Parathyroid adenoma (tissue), 2 donors: ENCODE results near the gene SLC30A1.

Experiments
- H2AFZ ChIP-seq: fragments of 300-600 bp; sonication (generic); one replicate; pipeline ENCODE4 v1.7.0; 2017; ENCODE audit warnings: antibody characterized with exemption, mild to moderate bottlenecking
- H3K27ac ChIP-seq: fragments of 300-600 bp; sonication (generic); one replicate; pipeline ENCODE4 v1.7.0; 2017
- H3K27me3 ChIP-seq: fragments of 300-600 bp; sonication (generic); one replicate; pipeline ENCODE4 v1.7.0; 2017; ENCODE audit warnings: low read length; ENCODE audit not compliant: control insufficient read depth, insufficient read depth
- H3K36me3 ChIP-seq: fragments of 300-600 bp; sonication (generic); one replicate; pipeline ENCODE4 v1.7.0; 2017; ENCODE audit warnings: low read length; ENCODE audit not compliant: control insufficient read depth, insufficient read depth
- H3K4me1 ChIP-seq: fragments of 300-600 bp; sonication (generic); one replicate; pipeline ENCODE4 v1.7.0; 2017; ENCODE audit warnings: control low read depth
- H3K4me2 ChIP-seq: fragments of 300-600 bp; sonication (generic); one replicate; pipeline ENCODE4 v1.7.0; 2017; ENCODE audit warnings: low read length
- H3K4me3 ChIP-seq: fragments of 300-600 bp; sonication (generic); one replicate; pipeline ENCODE4 v1.7.0; 2017; ENCODE audit warnings: low read depth, low read length
- H3K79me2 ChIP-seq: fragments of 300-600 bp; sonication (generic); one replicate; pipeline ENCODE4 v1.7.0; 2017; ENCODE audit warnings: control low read depth
- H3K9ac ChIP-seq: fragments of 300-600 bp; sonication (generic); one replicate; pipeline ENCODE4 v1.7.0; 2017; ENCODE audit warnings: mild to moderate bottlenecking
- H3K9me3 ChIP-seq: fragments of 300-600 bp; sonication (generic); one replicate; pipeline ENCODE4 v1.7.0; 2017; ENCODE audit warnings: low read length; ENCODE audit not compliant: control insufficient read depth
- TF ChIP-seq, protein P1 (sequence below): fragments of 300-600 bp; sonication (generic); IDR thresholded peaks from one replicate; pipeline ENCODE4 v1.7.0; 2017; ENCODE audit warnings: antibody characterized with exemption, mild to moderate bottlenecking
- donor health status: primary hyperparathyroidism.

The SLC30A1 gene

DNA sequence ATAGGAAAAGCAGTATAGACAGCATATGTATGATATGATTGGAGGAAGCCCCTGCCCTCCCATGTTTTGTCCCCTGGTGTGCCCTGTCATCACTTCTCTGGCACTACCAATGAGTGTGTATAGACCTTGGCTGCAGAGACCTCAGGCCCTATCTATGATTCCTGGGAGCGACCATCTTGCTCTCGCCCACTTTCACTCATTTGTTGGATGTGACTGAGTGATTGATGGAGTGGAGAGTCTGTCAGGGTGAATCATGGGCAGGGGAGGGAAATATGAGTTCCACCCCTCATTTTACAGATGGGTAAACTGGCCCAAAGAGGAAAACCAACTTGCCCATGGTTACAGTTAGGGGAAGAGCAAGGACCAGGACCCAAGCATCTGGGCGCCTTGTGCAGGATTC is 14.9 kb downstream of the SLC30A1 start:
- no peaks in the 10 kb centered on the region for H3K4me1 ChIP-seq
- no peaks in the 10 kb centered on the region for H3K27me3 ChIP-seq
- H3K9ac ChIP-seq, result no peak overlapping the region
- no peaks in the 10 kb centered on the region for H3K79me2 ChIP-seq
- no peaks in the 10 kb centered on the region for H3K36me3 ChIP-seq
- no peak overlapping the region for H2AFZ ChIP-seq
- H3K27ac ChIP-seq, result no peak overlapping the region
- H3K9me3 ChIP-seq, result no peaks in the 10 kb centered on the region
- no peak overlapping the region for H3K4me2 ChIP-seq
- TF ChIP-seq, protein P1, sequence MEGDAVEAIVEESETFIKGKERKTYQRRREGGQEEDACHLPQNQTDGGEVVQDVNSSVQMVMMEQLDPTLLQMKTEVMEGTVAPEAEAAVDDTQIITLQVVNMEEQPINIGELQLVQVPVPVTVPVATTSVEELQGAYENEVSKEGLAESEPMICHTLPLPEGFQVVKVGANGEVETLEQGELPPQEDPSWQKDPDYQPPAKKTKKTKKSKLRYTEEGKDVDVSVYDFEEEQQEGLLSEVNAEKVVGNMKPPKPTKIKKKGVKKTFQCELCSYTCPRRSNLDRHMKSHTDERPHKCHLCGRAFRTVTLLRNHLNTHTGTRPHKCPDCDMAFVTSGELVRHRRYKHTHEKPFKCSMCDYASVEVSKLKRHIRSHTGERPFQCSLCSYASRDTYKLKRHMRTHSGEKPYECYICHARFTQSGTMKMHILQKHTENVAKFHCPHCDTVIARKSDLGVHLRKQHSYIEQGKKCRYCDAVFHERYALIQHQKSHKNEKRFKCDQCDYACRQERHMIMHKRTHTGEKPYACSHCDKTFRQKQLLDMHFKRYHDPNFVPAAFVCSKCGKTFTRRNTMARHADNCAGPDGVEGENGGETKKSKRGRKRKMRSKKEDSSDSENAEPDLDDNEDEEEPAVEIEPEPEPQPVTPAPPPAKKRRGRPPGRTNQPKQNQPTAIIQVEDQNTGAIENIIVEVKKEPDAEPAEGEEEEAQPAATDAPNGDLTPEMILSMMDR, result no peak
- H3K4me3 ChIP-seq, result no peak overlapping the region

DNA sequence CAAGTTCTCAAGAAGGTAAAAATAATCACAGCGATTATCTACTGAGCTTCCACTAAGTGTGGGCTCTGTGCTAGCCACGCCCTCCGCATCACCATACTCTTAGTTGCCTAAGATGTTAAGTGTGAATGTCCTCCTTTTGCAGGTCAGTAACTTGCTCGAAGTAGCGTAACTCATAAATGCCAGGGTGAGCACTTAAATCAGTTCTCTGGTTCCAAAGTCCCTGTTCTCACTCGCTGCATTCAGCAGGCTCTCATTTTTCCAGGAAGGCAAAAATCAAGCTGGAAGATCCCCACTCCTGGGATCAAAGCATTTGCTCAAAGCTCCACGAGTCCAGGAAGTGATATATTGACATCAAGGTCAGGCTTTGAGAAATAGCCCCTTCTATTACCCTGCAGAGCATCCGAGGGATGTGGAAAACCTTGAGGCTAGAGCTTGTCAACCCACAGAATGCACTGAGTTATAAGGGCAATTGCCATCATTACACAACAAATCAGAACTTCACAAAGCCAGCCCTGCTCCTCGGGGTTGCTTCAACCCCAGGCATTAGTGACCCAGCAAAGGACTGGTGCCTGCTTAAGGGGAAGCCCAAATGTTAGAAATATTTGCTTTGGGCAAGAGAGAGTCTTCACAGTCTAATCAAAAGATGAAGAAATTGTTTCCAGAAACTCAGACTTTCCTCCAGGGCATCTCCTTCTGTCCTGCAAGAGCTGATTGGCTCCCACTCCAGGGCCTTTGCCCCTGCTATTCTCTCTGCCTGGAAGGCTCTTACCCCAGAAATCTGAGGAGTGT is 19.5 kb downstream of the SLC30A1 start:
- no peaks in the 10 kb centered on the region for H3K9me3 ChIP-seq
- TF ChIP-seq, protein P1, result no peak
- H3K79me2 ChIP-seq, result no peaks in the 10 kb centered on the region
- no peak overlapping the region for H3K9ac ChIP-seq
- H3K4me3 ChIP-seq, result no peak overlapping the region
- H3K27me3 ChIP-seq, result no peaks in the 10 kb centered on the region
- H3K27ac ChIP-seq, result no peak overlapping the region
- no peak overlapping the region for H3K4me2 ChIP-seq
- no peak overlapping the region for H2AFZ ChIP-seq
- no peaks in the 10 kb centered on the region for H3K4me1 ChIP-seq
- H3K36me3 ChIP-seq, result no peaks in the 10 kb centered on the region

DNA sequence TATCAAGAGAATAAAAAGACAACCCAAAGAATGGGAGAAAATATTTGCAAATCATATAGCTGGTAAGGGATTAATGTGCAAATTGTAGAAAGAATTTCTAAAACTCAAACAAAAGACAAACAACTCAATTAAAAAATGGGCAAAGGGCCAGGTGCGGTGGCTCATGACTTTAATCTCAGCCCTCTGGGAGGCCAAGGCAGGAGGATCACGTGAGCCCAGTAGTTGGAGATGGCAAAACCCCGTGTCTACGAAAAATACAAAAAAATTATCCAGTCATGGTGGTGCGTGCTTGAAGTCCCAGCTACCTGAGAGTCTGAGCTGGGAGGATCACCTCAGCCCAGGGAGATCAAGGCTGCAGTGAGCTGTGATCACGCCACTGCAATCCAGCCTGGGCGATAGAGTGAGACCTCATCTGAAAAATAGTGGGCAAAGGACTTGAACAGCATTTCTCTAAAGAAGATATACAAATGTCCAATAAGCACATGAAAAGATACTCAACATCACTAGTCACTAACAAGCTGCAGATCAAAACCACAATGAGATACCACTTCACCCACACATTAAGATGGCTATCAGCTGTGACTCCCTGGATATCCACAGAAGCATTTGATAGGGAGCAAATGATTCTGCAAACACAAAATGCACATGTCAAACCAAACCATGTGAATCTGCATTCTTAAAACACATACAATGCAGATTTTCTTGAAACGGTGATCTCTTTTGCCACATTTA is 20.9 kb downstream of the SLC30A1 start:
- H3K79me2 ChIP-seq, result no peaks in the 10 kb centered on the region
- no peak overlapping the region for H2AFZ ChIP-seq
- H3K36me3 ChIP-seq, result no peaks in the 10 kb centered on the region
- H3K27ac ChIP-seq, result no peak overlapping the region
- no peak overlapping the region for H3K9ac ChIP-seq
- H3K27me3 ChIP-seq, result no peaks in the 10 kb centered on the region
- H3K4me1 ChIP-seq, result no peaks in the 10 kb centered on the region
- no peak overlapping the region for H3K4me3 ChIP-seq
- H3K9me3 ChIP-seq, result no peaks in the 10 kb centered on the region
- H3K4me2 ChIP-seq, result no peak overlapping the region
- TF ChIP-seq, protein P1, result no peak

DNA sequence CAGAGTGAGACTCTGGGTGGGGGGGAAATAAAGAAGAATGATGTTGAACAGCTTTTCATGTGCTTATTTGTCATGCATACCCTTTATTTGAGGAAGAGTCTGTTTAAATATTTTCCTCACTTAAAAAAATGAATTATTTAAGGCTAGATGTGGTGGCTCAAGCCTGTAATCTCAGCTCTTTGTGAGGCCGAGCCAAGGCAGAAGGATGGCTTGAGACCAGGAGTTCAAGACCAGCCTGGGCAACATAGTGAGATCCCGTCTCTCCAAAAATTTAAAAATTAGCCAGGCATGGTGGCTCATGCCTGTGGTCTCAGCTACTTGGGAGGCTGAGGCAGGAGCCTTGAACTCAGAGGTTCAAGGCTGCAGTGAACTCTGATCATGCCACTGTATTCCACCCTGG is 25.4 kb downstream of the SLC30A1 start:
- TF ChIP-seq, protein P1, result no peak
- H2AFZ ChIP-seq, result no peak overlapping the region
- H3K79me2 ChIP-seq, result no peaks in the 10 kb centered on the region
- H3K4me3 ChIP-seq, result no peak overlapping the region
- no peak overlapping the region for H3K4me2 ChIP-seq
- no peak overlapping the region for H3K9ac ChIP-seq
- no peaks in the 10 kb centered on the region for H3K27me3 ChIP-seq
- no peaks in the 10 kb centered on the region for H3K9me3 ChIP-seq
- no peaks in the 10 kb centered on the region for H3K4me1 ChIP-seq
- no peaks in the 10 kb centered on the region for H3K36me3 ChIP-seq
- no peak overlapping the region for H3K27ac ChIP-seq
